ENCODE data around the gene BUD23.

Gene BUD23

GRCh38 chr7:73645643-73646174 lies 37.7 kb upstream of the BUD23 start:
- no peak for TF ChIP-seq CTCF (conservative IDR thresholded peaks at IDR 0.05)
- H3K27ac ChIP-seq = no peak overlapping the region

GRCh38 chr7:73646785-73647724 lies 36.3 kb upstream of the BUD23 start:
- no peak overlapping the region; the same call in 1 of the 2 replicates for H3K27ac ChIP-seq
- no peak for TF ChIP-seq CTCF (conservative IDR thresholded peaks at IDR 0.05)

- H3K27ac ChIP-seq = peak overlapping the region; percentile 44; the same call in 1 of the 2 replicates
Observed at GRCh38 chr7:73647725-73648592, 35.4 kb upstream of the BUD23 start.

GRCh38 chr7:73648593-73649332 lies 34.6 kb upstream of the BUD23 start:
- H3K27ac ChIP-seq = no peak overlapping the region
- TF ChIP-seq CTCF (conservative IDR thresholded peaks at IDR 0.05) = no peak

More at GRCh38 chr7:73647725-73648592, 35.4 kb upstream of the BUD23 start:
- peak; percentile 69 for TF ChIP-seq CTCF (conservative IDR thresholded peaks at IDR 0.05)

- TF ChIP-seq CTCF (conservative IDR thresholded peaks at IDR 0.05) = no peak
- no peak overlapping the region for H3K27ac ChIP-seq
Observed at GRCh38 chr7:73649576-73649975, 33.8 kb upstream of the BUD23 start.

- H3K27ac ChIP-seq = no peak overlapping the region
- no peak for TF ChIP-seq CTCF (conservative IDR thresholded peaks at IDR 0.05)
Observed at GRCh38 chr7:73650524-73650923, 32.9 kb upstream of the BUD23 start.

Measured in VCaP (cell line).